Neural cell (in vitro differentiated cells): ENCODE results near the gene RUBCNL.

Source experiments
- SMC3 ChIP-seq: fragments of 450-650 bp; conservative IDR thresholded peaks from 2 replicates; pipeline ENCODE4 v1.6.1; 2014; ENCODE audit warnings: antibody characterized with exemption, mild to moderate bottlenecking, moderate library complexity; ENCODE audit not compliant: poor library complexity
- TF ChIP-seq, protein P1 (sequence below): fragments of 450-650 bp; IDR thresholded peaks from 2 replicates; pipeline ENCODE4 v1.5.1; 2014; ENCODE audit warnings: antibody characterized with exemption, mild to moderate bottlenecking, moderate library complexity; ENCODE audit not compliant: poor library complexity, severe bottlenecking

- TF ChIP-seq, protein P1, sequence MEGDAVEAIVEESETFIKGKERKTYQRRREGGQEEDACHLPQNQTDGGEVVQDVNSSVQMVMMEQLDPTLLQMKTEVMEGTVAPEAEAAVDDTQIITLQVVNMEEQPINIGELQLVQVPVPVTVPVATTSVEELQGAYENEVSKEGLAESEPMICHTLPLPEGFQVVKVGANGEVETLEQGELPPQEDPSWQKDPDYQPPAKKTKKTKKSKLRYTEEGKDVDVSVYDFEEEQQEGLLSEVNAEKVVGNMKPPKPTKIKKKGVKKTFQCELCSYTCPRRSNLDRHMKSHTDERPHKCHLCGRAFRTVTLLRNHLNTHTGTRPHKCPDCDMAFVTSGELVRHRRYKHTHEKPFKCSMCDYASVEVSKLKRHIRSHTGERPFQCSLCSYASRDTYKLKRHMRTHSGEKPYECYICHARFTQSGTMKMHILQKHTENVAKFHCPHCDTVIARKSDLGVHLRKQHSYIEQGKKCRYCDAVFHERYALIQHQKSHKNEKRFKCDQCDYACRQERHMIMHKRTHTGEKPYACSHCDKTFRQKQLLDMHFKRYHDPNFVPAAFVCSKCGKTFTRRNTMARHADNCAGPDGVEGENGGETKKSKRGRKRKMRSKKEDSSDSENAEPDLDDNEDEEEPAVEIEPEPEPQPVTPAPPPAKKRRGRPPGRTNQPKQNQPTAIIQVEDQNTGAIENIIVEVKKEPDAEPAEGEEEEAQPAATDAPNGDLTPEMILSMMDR = no peak
- no peak for TF ChIP-seq SMC3
Observed at GRCh38 chr13:46388846-46389245, 1.8 kb upstream of the RUBCNL start.
